T-helper 1 cell treated with Interleukin-12 subunit alpha and Interleukin-12 subunit beta and Interleukin-4 antibody, amounts not matched to agents 30 μg/mL and 1 μg/mL, for 36 hours (primary cell): ENCODE measurements around the gene SPOCK1.
"Not testable (repeated sequence)": the region's sequence is repeated elsewhere in the genome, so short reads cannot be mapped to it uniquely, and the experiment has no call there.

Experiments used
- H3K27ac Mint-ChIP-seq: one replicate; pipeline ENCODE4 v1.8.0; 2021; ENCODE audit warnings: mild to moderate bottlenecking, mixed read lengths
- H3K27me3 Mint-ChIP-seq: one replicate; pipeline ENCODE4 v1.8.0; 2021; ENCODE audit warnings: low read depth, mixed read lengths
- H3K36me3 Mint-ChIP-seq: one replicate; pipeline ENCODE4 v1.8.0; 2021; ENCODE audit warnings: low read depth, mixed read lengths
- H3K4me1 Mint-ChIP-seq: one replicate; pipeline ENCODE4 v1.8.0; 2021; ENCODE audit warnings: low read depth, mixed read lengths
- H3K4me3 Mint-ChIP-seq: one replicate; pipeline ENCODE4 v1.8.0; 2021; ENCODE audit warnings: mild to moderate bottlenecking, moderate library complexity, mixed read lengths
- H3K9me3 Mint-ChIP-seq: one replicate; pipeline ENCODE4 v1.8.0; 2021; ENCODE audit warnings: mixed read lengths

SPOCK1 gene

GRCh38 chr5:137501846-137502406, 2.8 kb upstream of the SPOCK1 start:
- Mint-ChIP-seq H3K27ac (no peak overlapping the region), H3K9me3 (no peaks in the 10 kb centered on the region), H3K4me1 (no peaks in the 10 kb centered on the region), H3K27me3 (peaks cover 12% of the 10 kb centered on the region), H3K4me3 (no peak overlapping the region), H3K36me3 (no peaks in the 10 kb centered on the region)

- Mint-ChIP-seq H3K27ac (no peak overlapping the region), H3K4me1 (no peaks in the 10 kb centered on the region), H3K36me3 (no peaks in the 10 kb centered on the region)
These were observed 2.1 kb upstream of the SPOCK1 start for GRCh38 chr5:137501226-137501625.

GRCh38 chr5:137500615-137501225, 1.6 kb upstream of the SPOCK1 start:
- Mint-ChIP-seq H3K27ac (no peak overlapping the region), H3K4me3 (no peak overlapping the region), H3K27me3 (peaks cover 21% of the 10 kb centered on the region), H3K4me1 (no peaks in the 10 kb centered on the region), H3K9me3 (no peaks in the 10 kb centered on the region), H3K36me3 (no peaks in the 10 kb centered on the region)

More at GRCh38 chr5:137501226-137501625, 2.1 kb upstream of the SPOCK1 start:
- Mint-ChIP-seq H3K9me3 (no peaks in the 10 kb centered on the region), H3K27me3 (peaks cover 19% of the 10 kb centered on the region), H3K4me3 (no peak overlapping the region)

GRCh38 chr5:137499506-137499847, 351 bp upstream of the SPOCK1 start:
- not testable (repeated sequence) for H3K4me3 Mint-ChIP-seq, H3K9me3 Mint-ChIP-seq, H3K36me3 Mint-ChIP-seq, H3K4me1 Mint-ChIP-seq, H3K27ac Mint-ChIP-seq
- H3K27me3 Mint-ChIP-seq, result peaks cover 28% of the 10 kb centered on the region

GRCh38 chr5:137498301-137498735, 808 bp downstream of the SPOCK1 start:
- H3K27me3 Mint-ChIP-seq, result peaks cover 28% of the 10 kb centered on the region
- no peaks in the 10 kb centered on the region for H3K9me3 Mint-ChIP-seq
- H3K36me3 Mint-ChIP-seq, result no peaks in the 10 kb centered on the region
- H3K4me3 Mint-ChIP-seq, result no peak overlapping the region
- no peak overlapping the region for H3K27ac Mint-ChIP-seq
- H3K4me1 Mint-ChIP-seq, result no peaks in the 10 kb centered on the region

GRCh38 chr5:137497396-137498290, 1.5 kb downstream of the SPOCK1 start:
- Mint-ChIP-seq H3K27me3 (peaks cover 28% of the 10 kb centered on the region), H3K4me3 (no peak overlapping the region)

GRCh38 chr5:137496919-137497318, 2.2 kb downstream of the SPOCK1 start:
- no peaks in the 10 kb centered on the region for H3K4me1 Mint-ChIP-seq
- H3K9me3 Mint-ChIP-seq, result no peaks in the 10 kb centered on the region
- no peak overlapping the region for H3K4me3 Mint-ChIP-seq
- no peaks in the 10 kb centered on the region for H3K36me3 Mint-ChIP-seq
- peaks cover 28% of the 10 kb centered on the region for H3K27me3 Mint-ChIP-seq
- no peak overlapping the region for H3K27ac Mint-ChIP-seq

More at GRCh38 chr5:137497396-137498290, 1.5 kb downstream of the SPOCK1 start:
- no peaks in the 10 kb centered on the region for H3K36me3 Mint-ChIP-seq
- no peaks in the 10 kb centered on the region for H3K9me3 Mint-ChIP-seq
- no peak overlapping the region for H3K27ac Mint-ChIP-seq
- no peaks in the 10 kb centered on the region for H3K4me1 Mint-ChIP-seq

- Mint-ChIP-seq H3K9me3 (no peaks in the 10 kb centered on the region), H3K36me3 (no peaks in the 10 kb centered on the region), H3K4me1 (no peaks in the 10 kb centered on the region), H3K27ac (no peak overlapping the region), H3K4me3 (no peak overlapping the region), H3K27me3 (peaks cover 19% of the 10 kb centered on the region)
These were observed 6.8 kb downstream of the SPOCK1 start for GRCh38 chr5:137492331-137492730.

- Mint-ChIP-seq H3K9me3 (no peaks in the 10 kb centered on the region), H3K27me3 (peaks cover 8% of the 10 kb centered on the region), H3K36me3 (no peaks in the 10 kb centered on the region), H3K4me1 (no peaks in the 10 kb centered on the region), H3K4me3 (no peak overlapping the region), H3K27ac (no peak overlapping the region)
These were observed 8.0 kb downstream of the SPOCK1 start for GRCh38 chr5:137491121-137491520.

- H3K27ac Mint-ChIP-seq, result no peak overlapping the region
- H3K4me3 Mint-ChIP-seq, result no peak overlapping the region
- H3K27me3 Mint-ChIP-seq, result peaks cover 7% of the 10 kb centered on the region
- no peaks in the 10 kb centered on the region for H3K9me3 Mint-ChIP-seq
- no peaks in the 10 kb centered on the region for H3K36me3 Mint-ChIP-seq
- no peaks in the 10 kb centered on the region for H3K4me1 Mint-ChIP-seq
These were observed 8.5 kb downstream of the SPOCK1 start for GRCh38 chr5:137490591-137490990.

GRCh38 chr5:137488974-137489373, 10.2 kb downstream of the SPOCK1 start:
- Mint-ChIP-seq H3K4me3 (no peak overlapping the region), H3K27ac (no peak overlapping the region)

GRCh38 chr5:137488516-137488915, 10.6 kb downstream of the SPOCK1 start:
- no peaks in the 10 kb centered on the region for H3K27me3 Mint-ChIP-seq
- no peaks in the 10 kb centered on the region for H3K4me1 Mint-ChIP-seq
- H3K9me3 Mint-ChIP-seq, result no peaks in the 10 kb centered on the region
- no peak overlapping the region for H3K4me3 Mint-ChIP-seq
- H3K27ac Mint-ChIP-seq, result no peak overlapping the region
- H3K36me3 Mint-ChIP-seq, result no peaks in the 10 kb centered on the region

More at GRCh38 chr5:137488974-137489373, 10.2 kb downstream of the SPOCK1 start:
- H3K9me3 Mint-ChIP-seq, result no peaks in the 10 kb centered on the region
- H3K27me3 Mint-ChIP-seq, result no peaks in the 10 kb centered on the region
- no peaks in the 10 kb centered on the region for H3K36me3 Mint-ChIP-seq
- no peaks in the 10 kb centered on the region for H3K4me1 Mint-ChIP-seq

- H3K4me3 Mint-ChIP-seq, result no peak overlapping the region
- no peaks in the 10 kb centered on the region for H3K36me3 Mint-ChIP-seq
- no peaks in the 10 kb centered on the region for H3K9me3 Mint-ChIP-seq
- no peaks in the 10 kb centered on the region for H3K4me1 Mint-ChIP-seq
- H3K27me3 Mint-ChIP-seq, result no peaks in the 10 kb centered on the region
- H3K27ac Mint-ChIP-seq, result no peak overlapping the region
These were observed 11.5 kb downstream of the SPOCK1 start for GRCh38 chr5:137487600-137487999.

- Mint-ChIP-seq H3K4me3 (no peak overlapping the region), H3K4me1 (no peaks in the 10 kb centered on the region), H3K27me3 (no peaks in the 10 kb centered on the region), H3K36me3 (no peaks in the 10 kb centered on the region), H3K27ac (no peak overlapping the region), H3K9me3 (no peaks in the 10 kb centered on the region)
These were observed 12.4 kb downstream of the SPOCK1 start for GRCh38 chr5:137486707-137487106.

- H3K36me3 Mint-ChIP-seq, result no peaks in the 10 kb centered on the region
- no peak overlapping the region for H3K27ac Mint-ChIP-seq
- no peaks in the 10 kb centered on the region for H3K27me3 Mint-ChIP-seq
- no peaks in the 10 kb centered on the region for H3K9me3 Mint-ChIP-seq
- H3K4me1 Mint-ChIP-seq, result no peaks in the 10 kb centered on the region
- H3K4me3 Mint-ChIP-seq, result no peak overlapping the region
These were observed 17.5 kb downstream of the SPOCK1 start for GRCh38 chr5:137481596-137481995.
